Measurements from ENCODE around the gene EPB41L2.

EPB41L2 gene

GRCh38 chr6:131083687-131084086, 20.6 kb upstream of the EPB41L2 start:
- Histone ChIP-seq H3K36me3 (no peaks in the 10 kb centered on the region), H3K27ac (no peak overlapping the region), H3K9me3 (no peaks in the 10 kb centered on the region), H3K4me3 (ENCODE audit: low read depth in 1 of 2, low read length in 1 of 2) (no peak overlapping the region), H3K4me1 (ENCODE audit: control insufficient read depth in 1 of 2, insufficient read depth in 1 of 2, low read depth in 1 of 2, low read length in 1 of 2) (no peaks in the 10 kb centered on the region), H3K27me3 (no peaks in the 10 kb centered on the region)
- TF ChIP-seq CTCF (IDR thresholded peaks at IDR 0.05): no peak

- Histone ChIP-seq H3K36me3 (no peaks in the 10 kb centered on the region), H3K4me3 (ENCODE audit: low read depth in 1 of 2, low read length in 1 of 2) (no peak overlapping the region)
- no peak for TF ChIP-seq CTCF (IDR thresholded peaks at IDR 0.05)
Observed at GRCh38 chr6:131082335-131082734, 19.3 kb upstream of the EPB41L2 start.

GRCh38 chr6:131080084-131080483, 17.0 kb upstream of the EPB41L2 start:
- Histone ChIP-seq H3K27ac (no peak overlapping the region), H3K36me3 (no peaks in the 10 kb centered on the region), H3K4me3 (ENCODE audit: low read depth in 1 of 2, low read length in 1 of 2) (no peak overlapping the region), H3K9me3 (no peaks in the 10 kb centered on the region), H3K4me1 (ENCODE audit: control insufficient read depth in 1 of 2, insufficient read depth in 1 of 2, low read depth in 1 of 2, low read length in 1 of 2) (no peaks in the 10 kb centered on the region), H3K27me3 (no peaks in the 10 kb centered on the region)
- TF ChIP-seq CTCF (IDR thresholded peaks at IDR 0.05): no peak

More at GRCh38 chr6:131082335-131082734, 19.3 kb upstream of the EPB41L2 start:
- H3K9me3 ChIP-seq: no peaks in the 10 kb centered on the region
- H3K4me1 ChIP-seq (ENCODE audit: control insufficient read depth in 1 of 2, insufficient read depth in 1 of 2, low read depth in 1 of 2, low read length in 1 of 2): no peaks in the 10 kb centered on the region
- no peaks in the 10 kb centered on the region for H3K27me3 ChIP-seq
- H3K27ac ChIP-seq: no peak overlapping the region

- TF ChIP-seq CTCF (IDR thresholded peaks at IDR 0.05): no peak
- H3K27ac ChIP-seq: no peak overlapping the region
Observed at GRCh38 chr6:131073577-131073976, 10.5 kb upstream of the EPB41L2 start.

GRCh38 chr6:131070061-131070460, 7.0 kb upstream of the EPB41L2 start:
- no peak overlapping the region for H3K4me3 ChIP-seq (ENCODE audit: low read depth in 1 of 2, low read length in 1 of 2)
- no peak overlapping the region for H3K27ac ChIP-seq
- H3K36me3 ChIP-seq: no peaks in the 10 kb centered on the region
- peaks cover 10% of the 10 kb centered on the region for H3K27me3 ChIP-seq
- no peak for TF ChIP-seq CTCF (IDR thresholded peaks at IDR 0.05)
- no peaks in the 10 kb centered on the region for H3K9me3 ChIP-seq
- H3K4me1 ChIP-seq (ENCODE audit: control insufficient read depth in 1 of 2, insufficient read depth in 1 of 2, low read depth in 1 of 2, low read length in 1 of 2): no peaks in the 10 kb centered on the region

More at GRCh38 chr6:131073577-131073976, 10.5 kb upstream of the EPB41L2 start:
- no peak overlapping the region for H3K4me3 ChIP-seq (ENCODE audit: low read depth in 1 of 2, low read length in 1 of 2)
- no peaks in the 10 kb centered on the region for H3K27me3 ChIP-seq
- no peaks in the 10 kb centered on the region for H3K4me1 ChIP-seq (ENCODE audit: control insufficient read depth in 1 of 2, insufficient read depth in 1 of 2, low read depth in 1 of 2, low read length in 1 of 2)
- no peaks in the 10 kb centered on the region for H3K9me3 ChIP-seq
- H3K36me3 ChIP-seq: no peaks in the 10 kb centered on the region

GRCh38 chr6:131068165-131068564, 5.1 kb upstream of the EPB41L2 start:
- H3K4me3 ChIP-seq (ENCODE audit: low read depth in 1 of 2, low read length in 1 of 2): no peak overlapping the region
- H3K9me3 ChIP-seq: no peaks in the 10 kb centered on the region
- H3K36me3 ChIP-seq: no peaks in the 10 kb centered on the region
- H3K27ac ChIP-seq: no peak overlapping the region
- peaks cover 0 to 3% of the 10 kb centered on the region in 2 experiments for H3K4me1 ChIP-seq (ENCODE audit: control insufficient read depth in 1 of 2, insufficient read depth in 1 of 2, low read depth in 1 of 2, low read length in 1 of 2)
- peaks cover 29% of the 10 kb centered on the region for H3K27me3 ChIP-seq
- TF ChIP-seq CTCF (IDR thresholded peaks at IDR 0.05): no peak
